Embryonic facial prominence (tissue), 1 donor: Measurements from ENCODE around the gene VIPR1.

Source experiments
- DNase-seq: peaks from one replicate; pipeline ENCODE4 v3.0.0-alpha.2; 2016; ENCODE audit errors: extremely low spot score

The VIPR1 gene

GRCh38 chr3:42493798-42494151 is 8.7 kb upstream of the VIPR1 start:
- no peak for DNase-seq

- DNase-seq: no peak
These were observed 7.0 kb upstream of the VIPR1 start for GRCh38 chr3:42495393-42495792.

DNA sequence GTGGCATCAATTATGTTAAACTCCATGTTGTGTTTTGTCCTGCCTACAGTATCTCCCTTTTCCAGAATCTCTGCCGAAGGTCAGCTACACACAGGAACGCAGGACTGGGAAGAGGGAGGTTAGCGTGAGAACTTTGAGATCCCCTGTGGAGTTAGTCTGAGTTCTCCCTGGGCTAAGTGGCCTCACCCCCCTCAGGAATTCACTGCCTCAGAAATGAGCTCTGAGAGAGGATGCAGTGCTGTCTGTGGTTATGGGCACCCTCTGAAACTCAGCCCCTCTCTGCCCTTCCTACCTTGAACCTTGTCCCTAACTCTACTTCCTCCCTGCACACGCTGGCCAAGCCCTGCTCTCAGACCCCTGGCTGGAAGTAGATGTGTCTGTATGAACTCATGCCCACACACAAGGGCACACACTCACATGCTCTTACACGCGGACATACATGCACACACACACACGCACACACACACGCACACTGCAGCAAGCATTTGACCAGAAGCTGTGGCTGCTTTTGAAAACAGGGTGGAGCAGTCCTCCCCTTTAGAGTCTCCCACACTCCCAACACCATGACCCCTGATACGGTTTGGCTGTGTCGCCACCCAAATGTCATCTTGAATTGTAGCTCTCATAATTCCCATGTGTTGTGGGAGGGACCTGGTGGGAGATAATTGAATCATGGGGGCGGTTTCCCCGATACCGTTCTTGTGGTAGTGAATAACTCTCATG is 5.3 kb upstream of the VIPR1 start:
- no peak for DNase-seq

DNA sequence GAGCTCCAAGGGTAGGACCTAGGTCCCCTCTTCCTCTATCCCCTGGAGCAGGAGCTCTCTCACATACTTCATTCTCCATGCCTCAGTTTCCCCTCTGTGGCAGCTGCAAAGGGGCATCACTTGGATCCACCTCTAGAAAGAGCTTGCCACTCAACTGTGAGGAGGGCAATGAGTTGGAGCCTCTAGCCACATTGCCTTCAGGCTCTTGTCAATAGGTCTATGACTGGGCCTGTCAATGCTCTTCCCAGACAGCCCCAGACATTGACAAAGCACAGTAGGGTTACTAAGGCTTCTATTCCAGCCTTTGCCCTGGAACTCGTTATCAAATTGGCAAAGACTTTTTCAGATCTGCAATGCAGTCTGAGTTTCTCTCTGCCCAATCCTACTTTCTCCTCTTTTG is 4.4 kb upstream of the VIPR1 start:
- DNase-seq: no peak

DNA sequence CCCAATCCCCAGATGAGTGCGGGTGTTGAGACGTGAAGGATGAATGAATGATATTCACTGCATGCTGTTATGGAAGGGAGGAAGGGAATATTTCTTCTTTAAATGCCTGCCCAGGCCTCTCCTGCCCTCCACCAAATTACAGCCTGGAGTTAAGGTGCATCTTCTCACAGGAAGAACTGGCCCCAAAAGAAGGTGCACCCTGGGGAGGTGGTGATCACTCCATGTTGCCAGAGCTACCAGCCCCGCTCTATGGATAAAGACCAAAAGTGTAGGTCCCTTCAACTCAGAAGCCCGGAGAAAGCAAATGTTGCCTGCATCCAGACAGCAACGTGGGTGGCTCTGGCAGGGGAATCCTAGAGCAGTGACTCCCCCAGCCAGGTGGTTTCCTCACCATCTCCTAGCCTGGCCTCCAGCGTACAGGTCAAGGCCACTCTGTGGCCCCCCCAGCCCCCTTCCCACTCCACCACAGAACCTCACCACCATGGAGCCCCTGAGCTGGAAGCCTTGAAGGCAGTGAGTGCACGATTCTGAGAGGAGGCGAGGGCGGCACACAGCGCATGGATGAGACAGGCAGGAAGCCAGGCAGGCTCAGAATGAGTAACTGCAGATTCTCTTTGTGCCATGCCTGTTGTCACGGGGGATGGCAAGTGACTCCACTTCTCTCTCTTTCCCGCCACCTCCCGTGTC is 3.5 kb upstream of the VIPR1 start:
- no peak for DNase-seq

- no peak for DNase-seq
These were observed 3.0 kb upstream of the VIPR1 start for GRCh38 chr3:42499478-42499871.

DNA sequence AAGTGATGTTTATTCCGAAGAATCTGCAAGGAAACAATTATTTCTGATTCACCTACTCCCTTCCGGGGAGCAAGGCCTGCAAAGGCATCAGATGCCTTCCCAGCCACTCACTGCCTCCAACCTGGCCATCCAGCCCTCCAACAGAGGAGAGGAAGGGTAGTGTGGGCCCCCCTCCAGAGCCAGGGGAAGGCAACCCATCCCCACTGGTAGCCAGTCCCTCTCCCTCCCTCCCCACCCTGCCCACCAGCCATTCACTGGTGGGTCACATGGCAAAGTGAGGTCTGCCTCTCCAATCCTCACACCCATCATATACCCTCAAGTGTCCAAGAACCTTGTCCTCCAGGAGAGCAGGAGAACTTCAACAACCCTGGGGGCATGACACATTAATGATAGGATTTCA is 2.4 kb upstream of the VIPR1 start:
- DNase-seq: no peak

DNA sequence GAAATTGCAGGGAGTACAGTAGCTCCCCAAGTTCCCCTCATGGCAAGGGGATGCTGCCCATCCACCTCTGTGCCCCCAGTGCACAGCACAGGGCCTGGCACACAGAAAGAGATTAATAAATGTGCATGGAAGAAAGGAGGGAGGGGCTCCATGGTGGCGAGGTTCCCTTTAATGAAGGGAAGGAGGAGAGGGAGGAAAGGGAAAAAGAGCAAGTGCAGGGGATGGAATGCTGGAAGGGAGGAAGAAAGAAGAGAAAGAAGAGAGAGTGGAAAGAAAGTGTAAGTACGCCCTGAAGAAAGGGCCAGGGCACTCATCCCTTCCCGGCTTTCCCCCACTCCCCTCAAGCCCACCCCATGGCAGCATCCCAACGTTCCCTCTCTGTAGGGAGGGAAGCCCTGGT is 1.5 kb upstream of the VIPR1 start:
- no peak for DNase-seq

GRCh38 chr3:42501321-42501680 is 1.1 kb upstream of the VIPR1 start:
- no peak for DNase-seq

GRCh38 chr3:42501681-42502428 is 588 bp upstream of the VIPR1 start:
- no peak for DNase-seq

DNA sequence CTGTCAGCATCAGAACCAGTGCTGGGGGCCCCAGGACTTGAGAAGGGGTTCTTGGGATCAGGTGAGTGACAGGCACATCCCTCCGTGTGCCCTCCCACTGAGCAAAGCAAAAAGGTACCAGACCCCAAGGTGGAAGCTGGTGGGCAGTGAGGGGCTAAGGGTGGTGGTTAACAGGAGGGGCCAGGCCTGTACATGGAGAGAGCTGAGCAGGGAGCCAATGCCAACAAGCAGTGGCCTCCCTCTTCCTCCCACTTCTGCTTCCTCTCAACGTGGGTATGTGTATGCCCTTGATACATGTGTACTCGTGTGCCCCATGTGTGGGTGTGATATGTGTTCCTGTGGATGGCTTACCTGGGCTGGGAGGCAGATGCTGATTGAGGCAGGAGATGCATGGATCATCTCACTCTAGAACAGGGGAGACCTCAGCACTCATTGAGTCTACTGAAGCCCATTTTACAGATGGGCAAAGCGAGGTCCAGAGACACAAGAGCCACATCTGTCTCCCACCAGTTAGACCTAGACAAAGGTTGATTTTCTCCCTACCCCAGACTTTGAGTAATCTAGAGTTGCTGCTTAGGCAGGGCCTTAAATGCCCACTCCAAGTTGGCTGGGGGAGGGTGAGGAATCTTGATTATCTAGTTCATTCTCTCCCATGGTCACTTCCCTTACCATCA is 945 bp downstream of the VIPR1 start:
- DNase-seq: no peak

DNA sequence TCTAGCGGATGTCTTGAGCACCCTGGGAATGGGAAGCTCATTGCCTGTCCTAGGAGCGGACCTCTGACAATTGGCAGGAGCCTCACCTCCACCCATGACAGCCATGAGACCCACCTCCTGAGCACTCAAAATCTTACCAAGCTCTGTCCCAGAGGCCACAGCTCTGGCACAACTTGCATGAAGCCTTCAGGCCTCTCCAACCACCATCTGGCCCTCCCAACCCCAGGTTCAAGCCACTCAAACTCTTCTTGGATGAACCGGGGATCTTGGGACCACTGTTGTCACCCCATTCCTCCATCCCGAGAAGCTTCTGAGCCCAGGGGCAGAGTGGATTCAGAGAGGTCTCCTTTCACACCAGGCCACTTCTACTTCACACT is 1.5 kb downstream of the VIPR1 start:
- no peak for DNase-seq

DNA sequence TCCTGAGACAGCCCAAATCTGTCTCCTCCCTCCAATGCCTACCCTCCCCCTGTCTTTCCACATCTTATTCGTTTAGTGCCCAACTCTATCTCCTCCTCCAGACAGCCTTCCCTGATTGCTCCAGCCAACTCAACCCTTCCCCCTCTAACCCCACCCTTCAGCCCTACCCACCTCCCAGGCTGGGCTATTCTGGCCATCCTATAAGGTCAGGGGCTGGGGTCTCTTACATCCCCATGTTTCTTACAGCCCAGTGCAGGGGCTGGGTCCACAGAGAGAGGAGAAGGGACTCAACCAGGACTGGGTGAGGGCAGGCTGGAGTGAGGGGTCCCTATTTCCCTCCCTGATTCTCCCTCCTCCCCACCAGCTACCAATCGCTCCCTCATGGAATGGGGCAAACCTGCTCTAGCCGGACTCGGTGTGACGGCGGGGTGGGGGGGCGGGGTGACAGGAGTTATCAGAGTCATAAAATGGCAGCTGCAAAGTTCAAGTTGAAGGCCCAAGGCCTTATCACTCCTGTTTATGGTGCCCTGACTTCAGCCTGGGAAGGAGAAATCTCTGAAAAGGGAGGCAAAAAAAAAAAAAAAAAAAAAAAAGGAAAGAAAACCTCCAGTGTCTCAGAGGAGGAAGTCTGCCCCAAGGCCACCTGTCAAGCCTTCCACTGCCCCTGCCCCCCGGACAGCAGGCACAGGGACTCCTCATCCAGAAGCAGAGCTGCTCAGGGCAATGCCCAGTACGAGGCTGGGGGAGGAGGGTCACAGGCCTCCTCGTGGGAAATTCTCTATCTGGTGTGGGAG is 2.1 kb downstream of the VIPR1 start:
- no peak for DNase-seq

- DNase-seq: no peak
These were observed 2.8 kb downstream of the VIPR1 start for GRCh38 chr3:42505128-42505848.

DNA sequence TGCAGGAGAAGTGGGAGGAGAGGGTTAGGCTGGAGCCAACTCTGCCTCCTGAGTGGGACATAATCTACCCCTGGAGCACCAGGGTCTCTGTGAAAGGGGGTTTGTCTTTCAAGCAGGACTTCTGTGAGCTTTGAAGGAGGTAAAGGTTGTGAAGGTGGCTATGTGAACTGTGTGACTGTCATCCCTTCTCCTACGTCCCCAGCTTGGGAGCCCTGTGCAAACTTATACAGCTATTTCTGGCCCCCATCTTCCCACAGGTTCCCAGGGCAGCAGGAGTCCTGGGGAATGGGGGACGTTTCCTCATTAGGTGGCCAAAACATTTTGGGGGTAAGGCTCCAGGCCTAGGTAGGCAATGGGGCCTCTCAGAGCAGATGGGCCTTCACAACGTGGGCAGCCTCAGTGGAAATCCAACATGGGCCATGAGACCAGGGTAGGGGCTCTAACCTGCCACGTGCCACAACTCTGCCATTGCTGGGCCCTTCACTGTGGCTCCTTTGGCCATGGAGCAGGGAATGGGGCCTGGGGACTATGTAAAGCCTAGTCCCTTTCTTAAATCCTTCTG is 3.5 kb downstream of the VIPR1 start:
- no peak for DNase-seq

- no peak for DNase-seq
These were observed 4.8 kb downstream of the VIPR1 start for GRCh38 chr3:42507252-42507651.

- no peak for DNase-seq
These were observed 5.4 kb downstream of the VIPR1 start for GRCh38 chr3:42507761-42508335.

GRCh38 chr3:42508562-42508961 is 6.1 kb downstream of the VIPR1 start:
- no peak for DNase-seq

GRCh38 chr3:42509111-42509510 is 6.7 kb downstream of the VIPR1 start:
- DNase-seq: no peak

GRCh38 chr3:42510325-42510724 is 7.9 kb downstream of the VIPR1 start:
- DNase-seq: no peak
